GM23338 (cell line): ENCODE data around the gene SDR42E1. TPM values are rescaled to one million over a fixed set of nuclear protein-coding genes. Genes with fewer than 3 reads are reported as not detected.

Source experiments
- ATAC-seq: fragments of 200-7000 bp; cut with Tn5 transposase; 3 replicates; pipeline ENCODE4 v1.9.1; 2020
- DNase-seq: peaks from one replicate; pipeline ENCODE4 v3.0.0-alpha.2; 2015; ENCODE audit warnings: low spot score
- H2AFZ ChIP-seq: fragments of 200-600 bp; sonication (generic); 2 replicates; pipeline ENCODE4 v1.8.0; 2016; ENCODE audit warnings: antibody characterized with exemption, mild to moderate bottlenecking, moderate library complexity
- H3F3A ChIP-seq: fragments of 200-600 bp; sonication (generic); replicated peaks from 2 replicates; pipeline ENCODE4 v1.8.0; 2017; ENCODE audit warnings: antibody characterized with exemption, mixed run types, low read depth
- H3K27ac ChIP-seq: fragments of 200-600 bp; sonication (generic); 2 replicates; pipeline ENCODE4 v1.6.1; 2016; ENCODE audit warnings: low read depth
- H3K27me3 ChIP-seq: fragments of 200-600 bp; sonication (generic); 2 replicates; pipeline ENCODE4 v1.8.0; 2016; ENCODE audit warnings: mild to moderate bottlenecking, mixed run types, moderate library complexity; ENCODE audit not compliant: insufficient read depth
- H3K36me3 ChIP-seq: fragments of 200-600 bp; sonication (generic); 2 replicates; pipeline ENCODE4 v1.8.0; 2016; ENCODE audit warnings: mild to moderate bottlenecking; ENCODE audit not compliant: insufficient read depth
- H3K4me1 ChIP-seq: fragments of 200-600 bp; sonication (generic); 2 replicates; pipeline ENCODE4 v1.8.0; 2016; ENCODE audit warnings: mild to moderate bottlenecking, moderate library complexity; ENCODE audit not compliant: insufficient read depth
- H3K4me2 ChIP-seq: fragments of 200-600 bp; sonication (generic); 2 replicates; pipeline ENCODE4 v1.7.1; 2017; ENCODE audit warnings: mixed run types
- H3K4me3 ChIP-seq: fragments of 200-600 bp; sonication (generic); 2 replicates; pipeline ENCODE4 v1.6.1; 2016; ENCODE audit warnings: mixed run types
- H3K79me2 ChIP-seq: fragments of 200-600 bp; sonication (generic); replicated peaks from 2 replicates; pipeline ENCODE4 v1.8.0; 2017; ENCODE audit warnings: mild to moderate bottlenecking; ENCODE audit not compliant: insufficient read depth
- H3K9me2 ChIP-seq: fragments of 200-600 bp; sonication (generic); 2 replicates; pipeline ENCODE4 v1.8.0; 2017; ENCODE audit not compliant: insufficient read depth
- H4K20me1 ChIP-seq: fragments of 200-600 bp; sonication (generic); replicated peaks from 2 replicates; pipeline ENCODE4 v1.8.0; 2017; ENCODE audit warnings: mild to moderate bottlenecking; ENCODE audit not compliant: insufficient read depth
- H3K27ac Mint-ChIP-seq: 2 replicates; pipeline ENCODE4 v1.8.0; 2020; ENCODE audit warnings: inconsistent platforms, mild to moderate bottlenecking, moderate library complexity, mixed read lengths
- H3K27me3 Mint-ChIP-seq: 3 replicates; pipeline ENCODE4 v1.8.0; 2022; ENCODE audit warnings: low read depth, mild to moderate bottlenecking, moderate library complexity, mixed read lengths, inconsistent platforms; ENCODE audit not compliant: insufficient read depth, poor library complexity
- H3K36me3 Mint-ChIP-seq: 3 replicates; pipeline ENCODE4 v1.8.0; 2021; ENCODE audit warnings: low read depth, mild to moderate bottlenecking, inconsistent platforms, moderate library complexity, mixed read lengths
- H3K4me1 Mint-ChIP-seq: 3 replicates; pipeline ENCODE4 v1.8.0; 2020; ENCODE audit warnings: mild to moderate bottlenecking, inconsistent platforms, mixed read lengths
- H3K4me3 Mint-ChIP-seq: 3 replicates; pipeline ENCODE4 v1.8.0; 2021; ENCODE audit warnings: moderate library complexity, mild to moderate bottlenecking, inconsistent platforms, mixed read lengths
- H3K9me3 Mint-ChIP-seq: 3 replicates; pipeline ENCODE4 v1.8.0; 2020; ENCODE audit warnings: moderate library complexity, mild to moderate bottlenecking, inconsistent platforms, mixed read lengths
- CREB1 ChIP-seq: fragments of 250-450 bp; sonication (Bioruptor Pico); IDR thresholded peaks from 2 replicates; pipeline ENCODE4 v1.5.0; 2020; ENCODE audit warnings: low read depth, mild to moderate bottlenecking, moderate library complexity
- EZH2 ChIP-seq: fragments of 200-600 bp; sonication (generic); IDR thresholded peaks from one replicate; pipeline ENCODE4 v1.8.0; 2017; ENCODE audit warnings: antibody characterized with exemption, mild to moderate bottlenecking, low read depth; ENCODE audit not compliant: unreplicated experiment
- polyA plus RNA-seq: library from polyadenylated mRNA; unstranded; fragments of >200 nt; fragmentation: Nextera tagmentation; extraction: Ambion mirVana; gene quantifications from 2 replicates; pipeline ENCODE4 v1.2.1, GENCODE V29; 2016
- total RNA-seq: library from RNA; depleted of rRNA; stranded (reverse); fragments of >200 nt; shearing (Covaris generic); gene quantifications from 2 replicates; pipeline ENCODE4 v1.2.3, GENCODE V29; 2014
- TF ChIP-seq, protein P1 (sequence below): fragments of 250-450 bp; sonication (Bioruptor Pico); IDR thresholded peaks from 2 replicates; pipeline ENCODE4 v1.5.0; 2020; ENCODE audit warnings: mild to moderate bottlenecking, moderate library complexity
- TF ChIP-seq, protein P2 (sequence below): IDR thresholded peaks from one replicate; pipeline ENCODE4 v1.6.1; 2018; ENCODE audit warnings: antibody characterized with exemption; ENCODE audit not compliant: unreplicated experiment

The SDR42E1 gene
- total and polyA plus RNA-seq, 2 experiments from 2014 or later: 0.03 TPM; not detected in 1

DNA sequence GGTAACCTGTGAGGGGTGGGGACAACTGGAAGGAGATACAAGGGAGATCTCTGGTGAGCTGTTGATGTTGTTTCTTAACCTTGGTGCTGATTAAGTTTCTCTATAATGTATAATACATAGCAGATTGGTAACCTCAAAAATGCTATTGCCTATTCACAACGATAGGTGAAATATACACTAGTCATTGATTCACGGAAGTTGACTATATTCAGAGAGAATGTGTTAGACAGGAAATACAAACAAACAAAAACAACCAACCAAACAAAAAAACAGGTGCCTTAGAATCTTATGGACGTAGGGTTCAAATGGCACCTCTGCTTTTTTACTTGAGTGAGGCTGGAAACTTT is 45.3 kb upstream of the SDR42E1 start (continued):
- TF ChIP-seq, protein P1, sequence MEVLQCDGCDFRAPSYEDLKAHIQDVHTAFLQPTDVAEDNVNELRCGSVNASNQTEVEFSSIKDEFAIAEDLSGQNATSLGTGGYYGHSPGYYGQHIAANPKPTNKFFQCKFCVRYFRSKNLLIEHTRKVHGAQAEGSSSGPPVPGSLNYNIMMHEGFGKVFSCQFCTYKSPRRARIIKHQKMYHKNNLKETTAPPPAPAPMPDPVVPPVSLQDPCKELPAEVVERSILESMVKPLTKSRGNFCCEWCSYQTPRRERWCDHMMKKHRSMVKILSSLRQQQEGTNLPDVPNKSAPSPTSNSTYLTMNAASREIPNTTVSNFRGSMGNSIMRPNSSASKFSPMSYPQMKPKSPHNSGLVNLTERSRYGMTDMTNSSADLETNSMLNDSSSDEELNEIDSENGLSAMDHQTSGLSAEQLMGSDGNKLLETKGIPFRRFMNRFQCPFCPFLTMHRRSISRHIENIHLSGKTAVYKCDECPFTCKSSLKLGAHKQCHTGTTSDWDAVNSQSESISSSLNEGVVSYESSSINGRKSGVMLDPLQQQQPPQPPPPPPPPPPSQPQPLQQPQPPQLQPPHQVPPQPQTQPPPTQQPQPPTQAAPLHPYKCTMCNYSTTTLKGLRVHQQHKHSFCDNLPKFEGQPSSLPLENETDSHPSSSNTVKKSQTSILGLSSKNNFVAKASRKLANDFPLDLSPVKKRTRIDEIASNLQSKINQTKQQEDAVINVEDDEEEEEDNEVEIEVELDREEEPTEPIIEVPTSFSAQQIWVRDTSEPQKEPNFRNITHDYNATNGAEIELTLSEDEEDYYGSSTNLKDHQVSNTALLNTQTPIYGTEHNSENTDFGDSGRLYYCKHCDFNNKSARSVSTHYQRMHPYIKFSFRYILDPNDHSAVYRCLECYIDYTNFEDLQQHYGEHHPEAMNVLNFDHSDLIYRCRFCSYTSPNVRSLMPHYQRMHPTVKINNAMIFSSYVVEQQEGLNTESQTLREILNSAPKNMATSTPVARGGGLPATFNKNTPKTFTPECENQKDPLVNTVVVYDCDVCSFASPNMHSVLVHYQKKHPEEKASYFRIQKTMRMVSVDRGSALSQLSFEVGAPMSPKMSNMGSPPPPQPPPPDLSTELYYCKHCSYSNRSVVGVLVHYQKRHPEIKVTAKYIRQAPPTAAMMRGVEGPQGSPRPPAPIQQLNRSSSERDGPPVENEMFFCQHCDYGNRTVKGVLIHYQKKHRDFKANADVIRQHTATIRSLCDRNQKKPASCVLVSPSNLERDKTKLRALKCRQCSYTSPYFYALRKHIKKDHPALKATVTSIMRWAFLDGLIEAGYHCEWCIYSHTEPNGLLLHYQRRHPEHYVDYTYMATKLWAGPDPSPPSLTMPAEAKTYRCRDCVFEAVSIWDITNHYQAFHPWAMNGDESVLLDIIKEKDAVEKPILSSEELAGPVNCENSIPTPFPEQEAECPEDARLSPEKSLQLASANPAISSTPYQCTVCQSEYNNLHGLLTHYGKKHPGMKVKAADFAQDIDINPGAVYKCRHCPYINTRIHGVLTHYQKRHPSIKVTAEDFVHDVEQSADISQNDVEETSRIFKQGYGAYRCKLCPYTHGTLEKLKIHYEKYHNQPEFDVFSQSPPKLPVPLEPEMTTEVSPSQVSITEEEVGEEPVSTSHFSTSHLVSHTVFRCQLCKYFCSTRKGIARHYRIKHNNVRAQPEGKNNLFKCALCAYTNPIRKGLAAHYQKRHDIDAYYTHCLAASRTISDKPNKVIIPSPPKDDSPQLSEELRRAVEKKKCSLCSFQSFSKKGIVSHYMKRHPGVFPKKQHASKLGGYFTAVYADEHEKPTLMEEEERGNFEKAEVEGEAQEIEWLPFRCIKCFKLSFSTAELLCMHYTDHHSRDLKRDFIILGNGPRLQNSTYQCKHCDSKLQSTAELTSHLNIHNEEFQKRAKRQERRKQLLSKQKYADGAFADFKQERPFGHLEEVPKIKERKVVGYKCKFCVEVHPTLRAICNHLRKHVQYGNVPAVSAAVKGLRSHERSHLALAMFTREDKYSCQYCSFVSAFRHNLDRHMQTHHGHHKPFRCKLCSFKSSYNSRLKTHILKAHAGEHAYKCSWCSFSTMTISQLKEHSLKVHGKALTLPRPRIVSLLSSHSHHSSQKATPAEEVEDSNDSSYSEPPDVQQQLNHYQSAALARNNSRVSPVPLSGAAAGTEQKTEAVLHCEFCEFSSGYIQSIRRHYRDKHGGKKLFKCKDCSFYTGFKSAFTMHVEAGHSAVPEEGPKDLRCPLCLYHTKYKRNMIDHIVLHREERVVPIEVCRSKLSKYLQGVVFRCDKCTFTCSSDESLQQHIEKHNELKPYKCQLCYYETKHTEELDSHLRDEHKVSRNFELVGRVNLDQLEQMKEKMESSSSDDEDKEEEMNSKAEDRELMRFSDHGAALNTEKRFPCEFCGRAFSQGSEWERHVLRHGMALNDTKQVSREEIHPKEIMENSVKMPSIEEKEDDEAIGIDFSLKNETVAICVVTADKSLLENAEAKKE (CRISPR knock-in tag): no peak
- TF ChIP-seq, protein P2, sequence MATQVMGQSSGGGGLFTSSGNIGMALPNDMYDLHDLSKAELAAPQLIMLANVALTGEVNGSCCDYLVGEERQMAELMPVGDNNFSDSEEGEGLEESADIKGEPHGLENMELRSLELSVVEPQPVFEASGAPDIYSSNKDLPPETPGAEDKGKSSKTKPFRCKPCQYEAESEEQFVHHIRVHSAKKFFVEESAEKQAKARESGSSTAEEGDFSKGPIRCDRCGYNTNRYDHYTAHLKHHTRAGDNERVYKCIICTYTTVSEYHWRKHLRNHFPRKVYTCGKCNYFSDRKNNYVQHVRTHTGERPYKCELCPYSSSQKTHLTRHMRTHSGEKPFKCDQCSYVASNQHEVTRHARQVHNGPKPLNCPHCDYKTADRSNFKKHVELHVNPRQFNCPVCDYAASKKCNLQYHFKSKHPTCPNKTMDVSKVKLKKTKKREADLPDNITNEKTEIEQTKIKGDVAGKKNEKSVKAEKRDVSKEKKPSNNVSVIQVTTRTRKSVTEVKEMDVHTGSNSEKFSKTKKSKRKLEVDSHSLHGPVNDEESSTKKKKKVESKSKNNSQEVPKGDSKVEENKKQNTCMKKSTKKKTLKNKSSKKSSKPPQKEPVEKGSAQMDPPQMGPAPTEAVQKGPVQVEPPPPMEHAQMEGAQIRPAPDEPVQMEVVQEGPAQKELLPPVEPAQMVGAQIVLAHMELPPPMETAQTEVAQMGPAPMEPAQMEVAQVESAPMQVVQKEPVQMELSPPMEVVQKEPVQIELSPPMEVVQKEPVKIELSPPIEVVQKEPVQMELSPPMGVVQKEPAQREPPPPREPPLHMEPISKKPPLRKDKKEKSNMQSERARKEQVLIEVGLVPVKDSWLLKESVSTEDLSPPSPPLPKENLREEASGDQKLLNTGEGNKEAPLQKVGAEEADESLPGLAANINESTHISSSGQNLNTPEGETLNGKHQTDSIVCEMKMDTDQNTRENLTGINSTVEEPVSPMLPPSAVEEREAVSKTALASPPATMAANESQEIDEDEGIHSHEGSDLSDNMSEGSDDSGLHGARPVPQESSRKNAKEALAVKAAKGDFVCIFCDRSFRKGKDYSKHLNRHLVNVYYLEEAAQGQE: no peak

DNA sequence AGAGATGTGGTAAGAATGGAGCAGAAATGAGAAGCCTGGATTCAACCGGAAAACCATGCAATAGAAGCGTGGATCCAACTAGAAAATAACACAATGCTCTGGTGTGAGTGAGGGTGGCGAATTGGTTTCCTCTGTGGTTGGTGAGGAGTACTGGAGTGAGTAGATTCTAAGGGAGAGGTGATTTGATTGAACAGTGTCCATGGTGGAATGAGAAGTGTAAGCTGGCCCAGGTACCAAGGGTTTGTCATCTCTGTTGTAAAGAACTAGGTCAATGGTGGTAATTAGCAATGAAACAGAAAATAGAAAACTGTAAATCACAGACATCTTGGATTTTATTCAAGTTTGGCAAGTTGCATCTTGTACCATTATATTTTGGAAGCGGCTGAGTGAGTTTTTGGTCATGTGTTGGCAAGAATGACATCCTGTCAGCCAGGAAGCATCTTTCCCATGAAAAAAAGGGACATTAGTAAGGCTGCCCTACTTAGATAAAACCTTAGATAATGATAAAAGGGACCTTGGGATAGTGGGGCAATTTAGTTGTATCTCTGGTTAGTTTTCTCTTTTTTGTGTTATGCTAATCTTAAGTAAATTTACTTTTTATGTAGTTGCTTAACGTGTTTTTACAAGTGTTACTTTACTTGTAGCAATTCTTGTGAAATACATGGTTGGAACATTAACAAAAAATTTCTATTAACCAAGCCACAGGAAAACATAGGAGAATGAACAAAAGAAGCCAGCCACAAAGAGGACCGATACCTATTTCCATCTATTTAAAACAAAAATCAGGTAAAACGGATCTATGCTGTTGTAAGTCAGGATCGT is 44.7 kb upstream of the SDR42E1 start:
- Histone ChIP-seq H3K4me2 (no peak overlapping the region), H3K9me2 (0 out of 2 replicates have a peak, but pooled peaks cover 7% of the 10 kb centered on the region), H3K27me3 (no peaks in the 10 kb centered on the region), H3K36me3 (no peaks in the 10 kb centered on the region), H3K79me2 (no peaks in the 10 kb centered on the region), H4K20me1 (no peaks in the 10 kb centered on the region), H3K4me3 (no peak overlapping the region), H3K4me1 (no peaks in the 10 kb centered on the region), H3K27ac (no peak overlapping the region), H2AFZ (no peak overlapping the region), H3F3A (no peaks in the 10 kb centered on the region)
- Mint-ChIP-seq H3K27me3 (peaks cover 5% of the 10 kb centered on the region), H3K4me1 (no peaks in the 10 kb centered on the region), H3K36me3 (no peaks in the 10 kb centered on the region), H3K4me3 (no peak overlapping the region), H3K27ac (no peak overlapping the region), H3K9me3 (no peaks in the 10 kb centered on the region; the same call in 2 of the 3 replicates)
- DNase-seq (no peak), ATAC-seq (no peak)
- TF ChIP-seq, protein P1 (CRISPR knock-in tag): no peak
- TF ChIP-seq CREB1 (no peak), EZH2 (no peak)
